GM21737 (cell line): ENCODE results near the gene VWA8.
"Not testable (repeated sequence)": the region's sequence is repeated elsewhere in the genome, so short reads cannot be mapped to it uniquely, and the experiment has no call there.

Experiments
- ATAC-seq: cut with Tn5 transposase; IDR thresholded peaks from one replicate; pipeline ENCODE4 v1.9.1; 2021; ENCODE audit warnings: mild to moderate bottlenecking, moderate library complexity; ENCODE audit not compliant: unreplicated experiment

The VWA8 gene

GRCh38 chr13:41859565-41859964, 101.3 kb downstream of the VWA8 start:
- ATAC-seq, result no peak

- no peak for ATAC-seq
These were observed 102.1 kb downstream of the VWA8 start for GRCh38 chr13:41858780-41859179.

DNA sequence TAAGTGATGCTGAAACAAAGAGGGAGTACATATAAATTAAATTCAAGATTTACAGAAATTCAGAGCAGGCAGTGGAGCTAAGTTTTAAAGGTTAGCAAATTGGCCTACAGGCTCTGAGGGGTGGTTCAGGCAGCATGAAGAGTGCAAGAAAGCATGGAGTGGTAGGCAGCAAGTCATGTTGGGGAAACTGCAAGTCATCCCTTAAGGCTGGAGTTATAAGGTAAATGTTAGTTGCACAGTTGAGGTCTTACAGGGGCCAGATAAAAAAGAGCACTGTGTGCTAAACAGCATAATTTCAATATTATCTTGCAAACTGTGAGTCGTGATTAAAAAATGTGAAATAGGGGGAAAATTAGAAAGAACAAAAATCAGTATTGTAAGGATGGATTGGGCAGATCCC, 106.2 kb downstream of the VWA8 start:
- no peak for ATAC-seq

DNA sequence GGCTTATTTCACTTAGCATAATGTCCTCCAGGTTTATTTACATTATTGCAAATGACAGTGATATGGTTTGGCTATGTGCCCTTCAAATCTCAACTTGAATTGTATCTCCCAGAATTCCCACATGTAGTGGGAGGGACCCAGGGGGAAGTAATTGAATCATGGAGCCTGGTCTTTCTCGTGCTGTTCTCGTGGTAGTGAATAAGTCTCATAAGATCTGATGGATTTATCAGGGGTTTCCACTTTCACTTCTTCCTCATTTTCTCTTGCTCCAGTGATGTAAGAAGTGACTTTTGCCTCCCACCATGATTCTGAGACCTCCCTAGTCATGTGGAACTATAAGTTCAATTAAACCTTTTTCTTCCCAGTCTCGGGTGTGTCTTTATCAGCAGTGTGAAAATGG, 109.6 kb downstream of the VWA8 start:
- no peak for ATAC-seq

- ATAC-seq, result no peak
These were observed 112.3 kb downstream of the VWA8 start for GRCh38 chr13:41848435-41849255.

DNA sequence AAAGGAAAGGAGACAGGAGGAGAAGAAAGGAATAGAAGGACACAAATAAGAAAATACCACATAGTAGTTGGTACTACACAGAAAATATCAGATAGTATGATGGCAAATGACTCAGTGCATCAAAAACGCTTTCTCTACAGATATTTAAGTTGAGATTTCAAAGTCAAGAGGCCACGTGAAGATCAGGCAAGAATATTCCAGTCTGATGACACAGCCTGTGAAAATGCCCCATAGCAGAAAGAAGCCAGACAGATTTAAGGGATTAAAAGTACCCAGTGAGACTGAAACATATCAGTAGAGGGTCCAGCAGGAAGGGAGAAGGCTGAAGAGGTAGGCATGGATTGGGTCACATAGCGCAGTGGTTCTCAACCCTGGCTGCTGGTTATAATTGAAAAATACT, 113.7 kb downstream of the VWA8 start:
- ATAC-seq, result no peak

DNA sequence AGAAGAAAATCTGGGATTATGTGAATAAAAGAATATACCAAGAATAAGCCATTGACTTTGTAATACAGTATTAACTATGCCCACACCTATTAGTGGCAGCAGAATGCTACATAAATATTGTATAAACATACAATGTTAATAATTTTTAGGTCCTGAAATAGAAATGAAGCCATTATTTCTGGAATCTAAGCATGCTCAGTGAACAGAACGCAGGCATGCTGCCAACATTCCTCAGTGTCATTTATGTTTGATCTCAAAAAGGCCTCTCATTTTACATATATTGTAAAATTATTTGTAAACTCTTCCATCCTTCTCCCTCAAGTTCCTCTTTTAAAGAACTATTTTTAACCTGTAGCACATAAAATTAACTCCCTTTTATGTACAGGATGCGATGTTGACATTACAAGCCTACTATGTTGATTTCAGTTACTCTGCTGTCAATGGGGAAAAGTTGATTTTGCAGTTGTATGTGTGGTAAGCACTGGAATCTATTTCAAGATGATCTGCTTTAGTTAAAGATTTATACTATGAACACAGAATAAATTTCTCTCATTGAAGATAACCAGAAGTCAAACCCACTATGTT, 118.8 kb downstream of the VWA8 start:
- no peak for ATAC-seq

DNA sequence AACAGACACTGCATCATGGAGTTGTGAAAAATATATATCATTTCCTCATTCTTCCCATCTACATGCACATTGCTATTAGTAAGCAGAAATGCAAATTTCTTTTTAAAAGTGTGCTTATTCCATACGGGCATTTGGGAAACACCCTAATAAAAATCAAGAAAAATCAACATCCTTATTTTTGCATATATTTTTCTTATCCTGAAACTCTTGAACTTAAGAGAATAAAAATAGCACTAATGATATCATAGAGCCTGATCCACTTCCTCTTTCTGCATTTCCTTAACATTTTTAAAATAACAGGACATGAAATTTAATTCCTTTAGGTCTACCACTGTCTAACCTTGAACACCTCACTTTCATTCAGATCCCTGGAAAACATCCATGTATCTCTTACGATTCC, 123.3 kb downstream of the VWA8 start:
- ATAC-seq, result no peak

GRCh38 chr13:41835871-41836270, 125.0 kb downstream of the VWA8 start:
- ATAC-seq, result no peak

DNA sequence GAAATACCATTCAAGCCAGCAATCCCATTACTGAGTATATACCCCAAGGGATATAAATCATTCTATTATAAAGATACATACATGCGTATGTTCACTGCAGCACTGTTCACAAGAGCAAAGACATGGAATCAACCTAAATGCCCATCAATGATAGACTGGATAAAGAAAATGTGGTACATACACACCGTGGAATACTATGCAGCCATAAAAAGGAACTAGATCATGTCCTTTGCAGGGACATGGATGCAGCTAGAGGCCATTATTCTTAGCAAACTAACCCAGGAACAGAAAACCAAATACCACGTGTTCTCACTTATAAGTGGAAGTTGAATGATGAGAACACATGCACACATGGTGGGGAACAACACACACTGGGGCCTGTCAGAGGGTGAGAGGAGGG, 126.2 kb downstream of the VWA8 start:
- ATAC-seq, result not testable (repeated sequence)

- no peak for ATAC-seq
These were observed 127.1 kb downstream of the VWA8 start for GRCh38 chr13:41833831-41834230.

DNA sequence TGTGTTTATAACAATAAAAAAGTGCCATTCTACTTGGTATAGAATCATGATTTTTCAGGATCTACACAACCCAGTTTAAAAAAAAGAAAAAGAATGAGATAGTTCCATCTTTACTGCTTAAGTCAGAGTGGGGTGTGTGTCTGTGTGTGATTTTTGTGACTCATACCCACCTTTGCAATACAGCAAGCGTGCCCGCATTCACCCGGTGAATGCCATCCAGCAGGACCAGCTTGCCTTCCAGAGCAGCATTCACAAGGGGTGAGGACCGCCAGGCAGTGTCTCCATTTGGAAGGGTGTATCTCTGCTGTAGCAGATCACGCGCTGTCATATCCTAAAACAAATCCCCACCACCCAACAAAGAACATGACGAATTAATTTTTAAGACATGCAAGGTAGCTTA, 127.7 kb downstream of the VWA8 start:
- ATAC-seq, result no peak

DNA sequence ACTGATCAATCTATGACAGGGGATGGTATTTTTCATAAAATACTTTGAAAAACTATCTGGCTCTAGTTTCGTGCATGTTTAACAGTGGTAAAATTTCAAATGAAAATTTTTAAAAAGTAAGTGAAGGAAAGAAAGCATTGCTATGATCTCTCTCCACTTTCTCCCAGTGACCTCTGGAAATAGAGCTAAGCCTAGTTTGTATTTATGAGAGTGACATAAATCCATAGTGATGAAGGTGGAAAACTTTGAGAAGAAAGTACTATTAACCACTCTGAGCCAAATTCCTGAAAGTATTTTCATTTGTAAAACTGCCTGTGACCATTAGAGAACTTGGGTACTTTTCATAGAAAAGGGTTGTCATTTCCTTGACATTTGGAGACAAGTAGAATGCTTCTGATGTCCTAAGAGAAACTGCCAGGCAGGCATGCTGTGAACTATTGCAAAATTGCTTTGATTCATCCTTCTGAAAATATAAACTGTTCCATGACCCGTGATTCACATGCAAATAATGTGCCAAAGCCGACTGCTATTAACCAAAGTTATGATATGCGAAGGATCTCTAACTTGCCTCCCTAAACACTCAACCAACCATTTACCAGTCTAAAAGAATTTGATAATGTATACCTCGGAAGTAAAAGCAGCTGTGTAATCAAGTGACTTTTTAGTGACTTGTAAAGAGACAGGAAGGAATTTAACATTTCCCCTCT, 133.2 kb downstream of the VWA8 start:
- ATAC-seq, result no peak

DNA sequence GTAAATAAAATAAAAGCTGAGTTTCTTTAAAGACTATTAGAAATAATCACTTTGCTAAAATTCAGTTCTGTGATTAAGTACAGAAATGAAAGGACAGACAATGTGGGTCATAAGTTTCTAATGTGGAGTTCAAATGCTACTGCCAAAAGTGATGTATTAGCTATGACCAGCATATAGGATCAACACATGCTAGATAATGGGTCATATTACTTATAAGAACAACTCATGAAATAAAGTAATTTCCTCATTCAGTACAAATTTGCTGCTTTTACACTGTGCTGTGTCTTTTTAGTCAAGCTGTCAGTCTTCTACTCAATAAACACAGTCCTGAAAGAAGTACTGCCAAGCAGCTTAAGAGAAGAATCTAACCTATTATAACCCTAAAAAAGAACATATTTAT, 135.2 kb downstream of the VWA8 start:
- no peak for ATAC-seq

- no peak for ATAC-seq
These were observed 137.4 kb downstream of the VWA8 start for GRCh38 chr13:41823476-41823875.

GRCh38 chr13:41822560-41822959, 138.3 kb downstream of the VWA8 start:
- ATAC-seq, result no peak

- no peak for ATAC-seq
These were observed 139.7 kb downstream of the VWA8 start for GRCh38 chr13:41821238-41821594.

GRCh38 chr13:41820581-41821237, 140.2 kb downstream of the VWA8 start:
- no peak for ATAC-seq

- ATAC-seq, result no peak
These were observed 144.9 kb downstream of the VWA8 start for GRCh38 chr13:41816057-41816456.

GRCh38 chr13:41813426-41813825, 147.5 kb downstream of the VWA8 start:
- no peak for ATAC-seq

DNA sequence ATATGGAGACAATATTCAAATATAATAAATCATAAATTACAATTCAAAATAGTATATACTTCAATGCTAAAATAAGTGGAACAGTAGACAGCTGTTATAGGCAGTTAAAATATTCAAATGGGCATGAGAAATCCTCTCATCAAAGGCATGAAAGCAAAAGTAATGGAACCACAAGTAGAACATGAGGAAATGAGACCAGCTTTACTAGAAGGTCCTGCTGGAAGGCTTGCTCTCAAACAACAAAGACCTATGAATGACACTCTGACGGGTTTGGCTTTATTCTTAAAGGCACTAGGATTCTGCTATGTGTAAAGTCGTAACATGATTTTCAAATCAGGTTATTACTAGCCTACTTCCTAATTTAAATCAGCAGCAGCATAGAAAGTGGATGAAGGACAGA, 148.1 kb downstream of the VWA8 start:
- peak; percentile 69 for ATAC-seq

- no peak for ATAC-seq
These were observed 148.7 kb downstream of the VWA8 start for GRCh38 chr13:41812237-41812636.
